HG03439 (cell line): ENCODE data around the gene GPR63.

Experiments
- ATAC-seq: cut with Tn5 transposase; IDR thresholded peaks from one replicate; pipeline ENCODE4 v1.9.1; 2021; ENCODE audit warnings: mild to moderate bottlenecking, moderate library complexity; ENCODE audit not compliant: unreplicated experiment

Gene GPR63, protein sequence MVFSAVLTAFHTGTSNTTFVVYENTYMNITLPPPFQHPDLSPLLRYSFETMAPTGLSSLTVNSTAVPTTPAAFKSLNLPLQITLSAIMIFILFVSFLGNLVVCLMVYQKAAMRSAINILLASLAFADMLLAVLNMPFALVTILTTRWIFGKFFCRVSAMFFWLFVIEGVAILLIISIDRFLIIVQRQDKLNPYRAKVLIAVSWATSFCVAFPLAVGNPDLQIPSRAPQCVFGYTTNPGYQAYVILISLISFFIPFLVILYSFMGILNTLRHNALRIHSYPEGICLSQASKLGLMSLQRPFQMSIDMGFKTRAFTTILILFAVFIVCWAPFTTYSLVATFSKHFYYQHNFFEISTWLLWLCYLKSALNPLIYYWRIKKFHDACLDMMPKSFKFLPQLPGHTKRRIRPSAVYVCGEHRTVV

DNA sequence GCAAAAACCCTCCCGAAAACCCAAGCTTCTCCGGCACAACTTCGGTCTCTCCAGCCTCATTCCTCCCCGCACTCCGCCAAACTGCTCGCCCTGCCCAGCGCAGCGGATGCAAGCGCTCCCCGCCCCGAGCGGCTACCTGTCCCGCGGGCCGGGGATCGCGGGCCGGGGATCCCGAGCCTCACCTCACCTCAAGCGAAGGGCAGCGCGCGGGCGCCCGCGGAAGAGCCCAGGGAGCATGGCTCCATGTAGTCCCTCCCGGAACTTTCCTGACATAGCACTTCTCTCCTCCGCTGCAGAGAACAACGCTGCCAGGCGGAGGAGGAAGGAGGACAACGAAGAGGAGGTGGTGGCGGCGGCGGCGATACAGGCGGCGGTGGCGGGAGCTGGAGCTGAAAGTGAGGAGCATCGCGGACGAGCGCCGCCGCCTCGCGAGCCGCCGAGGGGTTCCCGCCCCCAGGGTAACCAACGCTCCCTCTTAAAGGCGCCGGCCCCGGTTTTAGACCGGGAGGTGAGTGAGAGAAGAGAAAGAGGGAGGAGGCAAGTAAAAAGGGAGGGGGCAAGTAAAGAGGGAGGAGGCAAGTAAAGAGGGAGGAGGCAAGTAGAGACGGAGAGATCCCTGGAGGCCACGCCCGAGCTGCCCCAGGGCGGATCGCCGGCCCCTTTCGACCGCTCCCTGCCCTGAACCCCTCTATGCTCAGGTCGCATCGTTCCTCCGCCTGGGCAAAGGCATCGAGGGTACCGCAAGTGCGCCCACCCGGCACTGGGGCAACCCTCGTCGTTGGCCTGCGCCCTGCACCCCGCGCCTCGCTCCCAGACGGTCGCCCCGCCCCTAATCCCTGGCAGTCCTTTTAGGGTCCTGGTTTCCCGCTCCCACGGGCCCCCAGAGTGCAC lies at the start of gene GPR63:
Gene GPR63 (minus strand): TSS at position 397 of the 891 bp plus-strand sequence. CDS start 37,746 bp downstream, outside the sequence.
- ATAC-seq = peak; percentile 96

DNA sequence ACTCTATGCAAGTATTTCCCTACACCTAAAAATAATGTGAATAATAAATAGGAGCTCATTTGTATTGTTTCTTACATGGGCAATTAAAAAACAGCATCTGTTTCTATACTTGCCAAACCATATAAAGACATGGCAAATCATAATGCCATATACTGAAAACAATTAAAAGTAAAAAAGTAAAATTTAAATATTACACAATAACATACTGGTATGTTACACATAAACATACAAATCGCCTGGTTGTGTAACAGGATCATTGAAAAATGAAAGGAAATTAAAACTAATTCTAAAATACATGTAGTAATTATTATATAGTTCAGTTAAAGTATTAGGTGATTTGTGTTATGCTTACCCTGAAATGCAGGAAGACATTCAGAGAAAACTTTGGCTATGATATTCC lies 49.2 kb upstream of the GPR63 start:
- no peak for ATAC-seq

DNA sequence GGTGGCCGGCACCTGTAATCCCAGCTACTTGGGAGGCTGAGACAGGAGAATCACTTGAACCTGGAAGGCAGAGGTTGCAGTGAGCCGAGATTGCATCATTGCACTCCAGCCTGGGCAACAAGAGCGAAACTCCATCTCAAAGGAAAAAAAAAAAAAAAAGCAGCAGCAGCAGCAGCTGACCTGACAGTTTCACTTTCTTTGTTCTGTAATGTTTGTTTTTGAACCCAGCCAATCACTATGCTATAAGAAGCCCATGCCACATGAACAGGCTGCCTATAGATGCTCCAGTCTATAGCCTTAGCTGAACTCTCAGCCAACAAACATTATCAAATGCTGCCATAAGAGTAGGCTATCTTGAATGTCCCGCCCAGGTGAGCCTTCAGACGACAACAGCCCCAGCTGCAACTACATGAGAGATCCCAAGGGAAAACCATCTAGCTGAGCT lies 47.9 kb upstream of the GPR63 start:
- peak; percentile 84 for ATAC-seq

DNA sequence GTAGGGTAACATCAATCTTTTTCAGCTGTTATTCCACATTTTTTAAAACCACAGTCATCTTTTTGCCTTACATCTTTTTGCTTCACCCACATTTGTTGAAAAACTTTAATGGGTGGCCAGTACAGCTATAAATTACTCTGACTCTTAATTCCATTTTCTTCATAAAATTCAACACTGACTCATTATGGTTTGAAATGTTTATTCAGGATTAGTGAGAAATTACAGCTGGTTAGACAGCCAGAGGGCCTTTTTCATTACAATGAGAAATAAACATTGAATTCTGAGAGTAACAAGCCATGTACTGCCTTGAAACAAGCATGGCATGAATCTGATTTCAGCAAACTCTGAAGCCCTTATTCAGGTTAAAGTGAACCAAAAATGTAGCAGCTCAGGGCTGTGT lies 40.9 kb upstream of the GPR63 start:
- ATAC-seq = no peak

DNA sequence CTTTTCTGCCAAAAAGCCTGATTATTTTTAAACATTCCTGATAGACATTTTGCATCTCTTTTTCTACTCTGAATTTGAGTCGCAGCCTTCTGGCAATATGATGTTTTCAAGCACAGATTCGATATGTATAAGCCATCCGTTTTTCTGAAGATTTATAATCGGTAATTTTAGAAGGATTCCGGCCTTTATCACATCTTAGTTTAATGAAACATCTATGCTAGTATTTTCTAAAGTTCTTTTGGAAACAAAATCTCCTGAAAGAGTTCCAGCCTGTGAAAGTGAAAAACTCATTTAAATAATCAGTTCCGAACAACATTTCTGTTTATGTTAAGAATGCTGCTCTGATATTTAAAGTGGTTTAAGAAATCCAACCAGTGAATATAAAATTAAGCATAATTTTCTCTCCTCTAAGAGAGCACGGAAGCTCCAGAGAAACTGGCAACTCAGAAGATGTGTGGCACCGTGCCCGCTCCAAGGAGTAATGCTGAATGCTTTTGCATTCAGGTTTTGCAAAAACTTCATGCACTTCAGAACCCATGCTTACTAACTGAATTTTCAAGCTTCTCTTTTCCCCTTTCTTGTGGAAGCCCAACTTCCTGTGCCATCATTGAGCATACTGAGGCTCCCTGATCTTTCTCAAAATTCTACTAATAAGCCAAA lies 39.7 kb upstream of the GPR63 start:
- no peak for ATAC-seq

DNA sequence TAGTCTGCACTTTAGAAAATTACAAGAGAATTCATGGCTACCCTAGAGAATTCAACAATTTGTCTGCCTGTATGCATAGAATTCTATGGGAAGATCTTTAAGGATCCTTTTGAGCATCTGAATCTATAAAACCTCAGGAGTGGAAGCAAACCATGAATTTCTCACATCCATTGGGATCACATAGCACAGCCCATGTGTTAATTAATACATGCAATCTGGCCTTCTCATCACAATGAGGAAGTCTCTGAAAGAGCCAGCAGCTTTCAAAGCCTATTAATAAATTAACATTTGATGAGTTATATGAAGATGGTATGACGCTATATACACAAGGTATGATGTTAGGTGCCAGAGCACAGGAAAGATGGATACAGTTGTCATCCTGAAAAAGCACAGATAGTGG lies 35.7 kb upstream of the GPR63 start:
- no peak for ATAC-seq

DNA sequence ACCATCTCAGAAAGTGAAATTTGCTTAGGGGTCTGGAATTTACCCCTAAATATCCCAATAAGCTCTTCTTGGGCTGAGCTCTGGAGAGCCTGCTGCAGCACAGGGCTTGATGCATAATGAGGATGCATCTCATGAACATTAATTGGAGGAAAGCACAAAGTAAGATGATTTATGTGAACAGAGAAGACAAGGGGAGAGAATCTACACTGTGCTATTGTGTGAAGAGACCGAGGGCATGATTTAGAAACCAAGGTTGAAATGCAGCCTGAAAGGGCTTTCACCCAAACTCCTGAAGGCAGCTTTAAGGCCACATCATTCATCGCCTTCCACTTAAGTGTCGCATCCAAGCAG lies 27.8 kb upstream of the GPR63 start:
- ATAC-seq = no peak

DNA sequence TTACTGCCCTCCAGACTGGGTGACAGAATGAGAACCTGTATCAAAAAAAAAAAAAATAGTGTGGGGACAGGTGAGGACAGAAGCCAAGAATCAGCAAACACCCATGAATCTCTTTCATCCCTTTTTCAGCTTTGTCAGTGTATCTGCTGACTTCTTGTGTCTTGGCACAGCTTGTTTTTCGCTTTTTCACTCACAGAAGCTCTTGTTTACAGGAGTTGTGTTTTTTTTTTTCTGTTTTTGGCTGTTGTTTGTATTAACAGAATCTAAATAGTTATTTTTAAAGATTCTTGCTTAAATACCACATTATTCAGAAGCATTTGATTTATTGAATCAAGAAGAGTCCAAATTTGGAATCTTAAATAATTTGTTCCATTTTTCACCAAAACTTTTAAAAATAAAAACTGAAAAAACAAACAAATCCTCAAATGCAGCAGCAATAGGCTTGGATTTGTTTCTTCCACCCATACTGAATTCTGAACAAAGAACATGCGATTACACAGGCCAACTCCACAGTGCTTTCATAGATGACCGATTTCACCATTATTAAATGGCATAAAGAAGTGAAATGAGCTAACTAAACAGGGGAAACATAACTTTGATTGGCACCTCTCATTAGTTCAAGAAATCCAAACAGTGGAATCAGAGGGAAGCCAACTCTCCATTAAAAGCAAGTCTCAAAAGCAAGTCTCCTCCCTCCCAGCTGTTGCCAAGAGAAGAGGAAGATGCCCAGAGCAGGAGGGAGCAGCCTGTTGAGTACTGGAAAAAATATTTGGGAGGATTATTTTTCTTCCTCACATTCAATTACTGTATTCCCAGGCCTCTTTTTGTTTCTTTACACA lies 27.2 kb upstream of the GPR63 start:
- ATAC-seq = no peak

DNA sequence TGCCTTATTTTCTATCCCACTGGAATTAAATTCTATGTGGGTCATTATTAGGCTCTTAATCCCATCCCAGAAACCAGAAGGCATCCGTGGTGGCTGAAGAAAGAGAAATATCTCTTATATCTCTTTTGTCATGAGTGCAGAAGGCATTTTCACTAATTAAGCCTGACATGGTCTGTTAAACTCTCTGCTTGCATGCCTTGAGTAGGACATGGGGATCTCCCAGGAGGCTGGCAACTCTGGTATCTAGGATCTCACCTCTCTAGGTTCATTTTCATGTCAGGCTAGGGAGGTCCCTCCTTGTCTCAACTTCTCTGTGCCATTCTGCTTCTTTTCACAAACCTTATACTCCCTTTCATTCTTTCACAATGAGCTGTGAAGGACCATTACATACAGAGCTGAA lies 25.3 kb upstream of the GPR63 start:
- no peak for ATAC-seq

DNA sequence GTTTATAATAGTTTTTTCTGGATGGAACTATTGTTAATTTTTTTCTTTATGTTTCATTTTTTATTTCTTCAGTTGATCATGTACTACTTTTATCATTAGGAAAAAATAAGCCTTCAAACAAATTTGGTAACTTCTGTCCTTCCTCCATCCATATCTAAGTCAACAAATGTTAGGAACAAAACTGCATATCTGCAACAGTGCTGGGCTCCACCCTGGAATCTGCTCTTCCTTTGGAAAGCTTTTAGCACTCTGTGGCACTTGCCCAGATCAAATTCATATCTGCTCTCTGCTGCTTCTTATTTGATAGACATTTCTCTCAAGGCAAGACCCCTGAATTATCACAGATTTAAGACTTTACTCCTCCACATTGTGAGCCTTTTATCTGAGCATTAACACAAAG lies 24.3 kb upstream of the GPR63 start:
- ATAC-seq = no peak

DNA sequence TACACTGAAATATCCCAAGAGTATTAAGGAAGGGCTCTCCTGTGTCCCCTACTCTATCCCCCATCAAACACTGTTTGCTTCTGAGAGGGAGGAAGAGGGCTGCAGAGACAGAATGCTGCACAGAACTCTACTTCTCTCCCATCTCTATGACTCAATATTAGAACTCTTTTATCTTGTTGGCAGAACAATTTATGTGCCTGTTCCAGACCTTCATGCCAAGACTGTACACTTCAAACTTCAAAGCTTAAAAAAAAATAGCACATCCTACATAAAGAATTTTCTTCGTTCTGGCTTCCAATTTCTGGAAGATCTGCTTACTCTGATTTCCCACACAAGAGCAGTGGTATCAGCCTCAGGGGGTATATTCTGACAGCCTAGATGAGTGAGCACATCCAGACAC lies 19.6 kb upstream of the GPR63 start:
- no peak for ATAC-seq

DNA sequence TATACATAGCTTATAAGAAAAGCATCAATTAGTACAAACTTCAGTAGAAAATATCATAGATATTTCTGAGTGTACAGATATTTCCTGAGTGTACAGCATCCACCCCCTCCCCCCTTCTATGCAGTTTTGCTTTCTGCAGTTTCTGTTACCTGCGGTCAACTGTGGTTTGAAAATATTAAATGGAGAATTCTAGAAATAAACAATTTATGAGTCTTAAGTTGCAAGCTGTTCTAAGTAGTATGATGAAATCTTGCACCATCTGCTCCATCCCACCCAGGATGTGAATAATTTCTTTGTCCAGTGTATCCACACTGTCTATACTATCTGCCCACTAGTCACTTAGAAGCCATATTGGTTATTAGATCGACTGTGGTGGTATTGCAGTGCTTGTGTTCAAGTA lies 15.8 kb upstream of the GPR63 start:
- ATAC-seq = no peak

DNA sequence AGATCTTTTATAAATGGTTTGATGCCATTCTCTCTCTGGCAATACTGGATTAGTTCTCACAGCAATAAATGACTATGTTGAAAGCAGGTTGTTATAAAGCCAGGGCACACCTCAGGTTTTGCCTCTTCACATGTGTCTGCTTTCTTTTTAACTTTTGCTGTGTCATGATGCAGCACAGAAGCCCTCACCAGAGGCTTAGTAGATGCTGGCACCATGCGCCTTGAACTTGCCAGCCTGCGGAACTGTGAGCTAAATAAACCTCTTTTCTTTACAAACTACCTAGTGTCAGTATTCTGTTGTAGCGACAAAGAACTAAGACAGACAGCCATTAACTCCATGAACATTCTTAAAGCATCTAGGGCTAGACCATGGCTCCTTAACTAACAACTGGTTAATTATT lies 15.3 kb upstream of the GPR63 start:
- no peak for ATAC-seq

DNA sequence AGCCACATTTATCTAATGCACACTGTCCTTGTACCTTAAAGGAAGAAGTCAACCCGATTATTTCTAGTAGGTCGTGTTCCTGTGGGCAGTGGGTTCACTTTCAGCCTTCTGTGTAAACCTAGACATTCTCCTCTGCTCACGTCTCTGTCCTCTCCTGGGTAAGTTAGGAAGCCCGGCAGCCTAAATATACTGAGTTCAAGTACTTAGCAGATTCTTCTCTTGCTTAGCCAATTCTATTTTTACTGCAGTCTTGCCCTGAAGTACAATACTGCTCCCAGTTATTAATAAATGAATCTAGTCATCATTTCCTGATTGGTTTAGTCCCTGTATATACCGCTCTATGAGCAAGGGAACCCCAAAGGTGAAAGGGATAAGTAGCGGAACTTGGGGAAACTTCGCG lies 14.6 kb upstream of the GPR63 start:
- no peak for ATAC-seq

DNA sequence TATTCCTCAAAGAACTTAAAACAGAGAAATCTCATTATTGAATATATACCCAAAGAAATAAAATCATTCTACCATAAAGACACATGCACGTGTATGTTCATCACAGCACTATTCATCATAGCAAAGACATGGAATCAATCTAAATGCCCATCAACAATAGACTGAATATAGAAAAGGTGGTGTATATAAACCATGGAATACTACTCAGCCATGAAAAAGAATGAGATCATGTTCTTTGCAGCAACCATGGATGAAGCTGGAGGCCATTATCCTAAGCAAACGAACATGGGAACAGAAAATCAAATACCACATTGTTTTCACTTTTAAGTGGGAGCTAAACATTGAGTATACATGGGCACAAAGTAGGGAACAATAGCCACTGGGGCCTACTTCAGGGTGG lies 12.3 kb upstream of the GPR63 start:
- ATAC-seq = no peak

DNA sequence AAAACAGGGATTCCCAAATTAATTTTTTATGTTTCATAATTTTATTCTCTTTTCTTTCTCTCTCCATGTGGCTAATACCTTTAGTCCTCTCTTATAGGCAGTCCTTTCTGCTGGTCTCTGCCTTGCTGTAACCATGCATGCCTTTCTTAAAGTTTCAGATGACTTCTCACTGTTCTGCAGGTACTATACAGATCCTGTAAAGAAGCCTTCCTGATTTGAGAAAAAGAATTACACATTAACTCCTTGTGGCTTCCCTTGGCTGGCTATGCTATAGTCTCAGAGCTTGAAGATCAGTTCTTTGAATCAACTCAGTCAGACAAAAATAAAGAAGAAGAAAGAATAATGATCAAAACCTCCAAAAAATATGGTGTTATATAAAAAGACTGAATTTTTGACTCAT lies 7.3 kb upstream of the GPR63 start:
- ATAC-seq = no peak

DNA sequence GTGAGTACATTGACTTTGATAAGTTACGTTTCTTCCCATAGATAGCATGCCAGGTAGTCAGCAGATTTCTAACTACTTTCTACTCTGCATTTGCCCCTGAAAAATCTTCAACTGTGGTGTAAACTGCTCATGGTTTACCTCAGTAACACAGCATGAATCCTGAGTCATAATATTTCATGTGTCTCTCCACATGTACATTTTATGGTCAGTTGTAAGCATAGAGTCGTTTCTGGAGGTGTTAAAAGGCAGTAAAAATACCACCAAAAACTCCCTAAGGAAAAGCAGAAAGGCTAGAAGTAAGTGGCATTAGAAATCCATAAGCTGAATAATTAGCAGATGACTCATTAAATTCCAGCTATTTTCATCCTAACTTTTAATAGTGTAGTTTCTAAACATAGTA lies 4.1 kb upstream of the GPR63 start:
- ATAC-seq = no peak

DNA sequence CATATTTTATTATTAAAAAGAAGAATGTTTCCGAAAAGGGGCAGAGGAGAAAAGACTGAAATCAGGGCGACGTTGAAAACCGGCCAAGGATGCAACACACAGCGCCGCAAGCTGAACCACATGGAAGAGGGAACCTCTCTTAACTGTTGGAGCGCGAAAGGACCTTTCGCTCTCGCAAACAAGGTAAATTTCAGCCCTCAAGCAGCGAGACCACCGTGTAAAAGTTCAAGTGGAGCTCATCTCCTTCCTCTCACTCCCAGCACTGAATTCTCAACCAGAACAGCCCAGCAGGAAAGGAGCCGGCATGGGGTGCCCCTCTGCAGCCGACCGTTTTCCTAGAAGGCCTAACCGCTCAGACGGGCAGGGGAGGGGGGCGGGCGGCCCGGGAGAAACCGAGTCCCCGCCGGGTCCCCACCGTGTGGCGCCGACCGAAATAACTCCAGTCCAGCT lies 621 bp downstream of the GPR63 start:
- peak; percentile 24 for ATAC-seq

DNA sequence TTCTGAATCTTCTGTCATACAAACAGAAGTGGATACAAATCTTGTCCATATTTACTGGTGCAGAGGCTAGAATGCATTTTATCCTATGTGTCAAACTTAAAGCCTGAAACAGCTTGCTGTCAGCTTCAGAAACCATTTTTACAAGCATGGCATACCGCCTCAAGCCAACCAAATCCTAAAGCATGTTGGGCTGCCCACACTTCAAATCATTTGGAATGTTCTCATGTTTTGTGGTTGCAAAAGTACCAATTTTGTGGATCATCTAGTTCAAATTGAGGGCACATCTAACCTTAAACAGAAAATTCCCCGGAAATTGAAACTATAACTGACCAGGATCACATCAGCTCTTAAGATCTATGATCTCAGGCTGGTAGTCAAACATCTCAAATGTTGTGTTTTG lies 3.2 kb downstream of the GPR63 start:
- ATAC-seq = no peak

DNA sequence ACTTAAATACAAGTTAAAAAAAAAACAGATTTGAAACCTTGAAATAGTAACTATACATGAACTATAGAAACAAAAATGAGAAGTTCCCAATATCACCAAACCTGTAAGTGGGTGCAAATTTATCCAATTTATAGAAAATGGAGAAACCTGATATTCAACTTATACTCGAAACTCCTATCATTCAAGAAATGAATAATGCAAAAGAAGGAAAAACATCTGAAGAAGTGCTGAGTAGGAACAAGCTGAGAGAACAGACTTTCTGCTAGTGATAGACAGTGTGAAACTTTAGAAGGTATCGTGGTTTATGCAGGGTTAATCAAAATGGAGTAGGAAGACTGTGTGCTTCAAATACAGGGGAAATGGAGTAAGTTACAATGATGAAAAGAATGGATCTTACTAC lies 4.5 kb downstream of the GPR63 start:
- no peak for ATAC-seq

DNA sequence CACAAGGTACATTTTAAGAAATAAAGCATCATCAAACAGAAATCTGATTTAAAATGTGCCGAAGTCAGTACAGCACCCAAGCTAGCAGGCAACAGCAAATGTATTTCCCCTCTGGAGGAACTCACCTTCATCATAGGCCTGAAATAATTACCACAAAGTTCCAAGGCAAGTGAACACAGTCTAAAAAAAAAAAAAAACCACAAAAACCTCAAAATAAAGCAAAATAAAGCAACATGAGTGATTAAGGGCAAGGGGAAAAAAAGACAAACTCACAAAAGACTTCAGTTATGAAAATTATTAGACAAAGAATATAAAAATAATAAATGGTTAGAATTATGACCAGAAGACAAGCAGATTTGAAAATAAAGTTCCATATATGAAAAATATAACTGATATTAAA lies 10.4 kb downstream of the GPR63 start:
- ATAC-seq = no peak
